ENCODE results near the gene GABRB2. TPM values are rescaled to one million over a fixed set of nuclear protein-coding genes. Genes with fewer than 3 reads are reported as not detected.
A peak's percentile ranks its signal among the peaks of the same experiment; 100 is the strongest.

GABRB2 gene
- total RNA-seq, 2 experiments from 2014 or later: 1.4 to 5.1 TPM

GRCh38 chr5:161562446-161562845 lies 15.9 kb upstream of the GABRB2 start:
- TF ChIP-seq EZH2phosphoT487 (IDR thresholded peaks at IDR 0.05; ENCODE audit: borderline replicate concordance, low read depth, low read length) (no peak), CTCF (conservative IDR thresholded peaks at IDR 0.05; ENCODE audit: low read length) (no peak)
- POLR2A ChIA-PET: interaction anchor here (0.7 kb wide), 1 partner anchor 49 kb away, joined by 3 read pairs; no protein-coding TSS in a partner anchor
- H3K4me2 ChIP-seq (ENCODE audit: low read length): no peak overlapping the region
- no peaks in the 10 kb centered on the region for H3K9me2 ChIP-seq (ENCODE audit: insufficient read depth, low read length)
- H3K4me1 ChIP-seq (ENCODE audit: insufficient read depth, low read length, poor library complexity, severe bottlenecking): no peaks in the 10 kb centered on the region
- no peak for DNase-seq (ENCODE audit: low spot score)
- no TSS peak for BruUV-seq (replicated peaks)
- intact Hi-C loops (cut with micrococcal nuclease; ENCODE audit: unreplicated experiment): no loop called here
- H3K79me2 ChIP-seq (ENCODE audit: insufficient read depth, low read depth, low read length): no peaks in the 10 kb centered on the region
- H3K4me3 ChIP-seq (ENCODE audit: low read depth, low read length, poor library complexity, severe bottlenecking): no peak overlapping the region
- H2AFZ ChIP-seq (ENCODE audit: low read length): no peak overlapping the region
- no peaks in the 10 kb centered on the region for H3K9me3 ChIP-seq (ENCODE audit: low read length)
- CTCF ChIA-PET (ENCODE audit: unreplicated experiment): no interaction called here
- no peak overlapping the region for H3K27ac ChIP-seq (ENCODE audit: low read depth, low read length, poor library complexity, severe bottlenecking)
- H4K20me1 ChIP-seq (ENCODE audit: insufficient read depth, low read length): no peaks in the 10 kb centered on the region
- H3K36me3 ChIP-seq (ENCODE audit: insufficient read depth, low read length): no peaks in the 10 kb centered on the region

GRCh38 chr5:161549106-161549505 lies 2.6 kb upstream of the GABRB2 start:
- H3K4me2 ChIP-seq (ENCODE audit: low read length): no peak overlapping the region
- no TSS peak for BruUV-seq (replicated peaks)
- H3K79me2 ChIP-seq (ENCODE audit: insufficient read depth, low read depth, low read length): no peaks in the 10 kb centered on the region
- H3K9me3 ChIP-seq (ENCODE audit: low read length): no peaks in the 10 kb centered on the region
- H3K4me1 ChIP-seq (ENCODE audit: insufficient read depth, low read length, poor library complexity, severe bottlenecking): peaks cover 13% of the 10 kb centered on the region
- no peak overlapping the region for H3K4me3 ChIP-seq (ENCODE audit: low read depth, low read length, poor library complexity, severe bottlenecking)
- H2AFZ ChIP-seq (ENCODE audit: low read length): no peak overlapping the region
- TF ChIP-seq CTCF (conservative IDR thresholded peaks at IDR 0.05; ENCODE audit: low read length) (no peak), EZH2phosphoT487 (IDR thresholded peaks at IDR 0.05; ENCODE audit: borderline replicate concordance, low read depth, low read length) (no peak)
- no peaks in the 10 kb centered on the region for H3K36me3 ChIP-seq (ENCODE audit: insufficient read depth, low read length)
- H4K20me1 ChIP-seq (ENCODE audit: insufficient read depth, low read length): no peaks in the 10 kb centered on the region
- H3K27ac ChIP-seq (ENCODE audit: low read depth, low read length, poor library complexity, severe bottlenecking): no peak overlapping the region
- no peak for DNase-seq (ENCODE audit: low spot score)
- ChIA-PET CTCF (ENCODE audit: unreplicated experiment) (no interaction called here), POLR2A (no interaction called here)
- H3K9me2 ChIP-seq (ENCODE audit: insufficient read depth, low read length): no peaks in the 10 kb centered on the region
- intact Hi-C loops (cut with micrococcal nuclease; ENCODE audit: unreplicated experiment): loop anchor here (10.0 kb wide), 3 partner anchors 126 to 1886 kb away; partner anchors contain the start of gene CCNG1

- intact Hi-C loops (cut with micrococcal nuclease; ENCODE audit: unreplicated experiment): loop anchor here (10.0 kb wide), 3 partner anchors 126 to 1886 kb away; partner anchors contain the start of gene CCNG1
- Histone ChIP-seq H3K79me2 (ENCODE audit: insufficient read depth, low read depth, low read length) (no peaks in the 10 kb centered on the region), H3K4me3 (ENCODE audit: low read depth, low read length, poor library complexity, severe bottlenecking) (peak overlapping the region; percentile 92), H3K4me2 (ENCODE audit: low read length) (peak overlapping the region; percentile 89; the same call in 1 of the 2 replicates), H4K20me1 (ENCODE audit: insufficient read depth, low read length) (no peaks in the 10 kb centered on the region), H2AFZ (ENCODE audit: low read length) (no peak overlapping the region), H3K27ac (ENCODE audit: low read depth, low read length, poor library complexity, severe bottlenecking) (no peak overlapping the region), H3K9me2 (ENCODE audit: insufficient read depth, low read length) (no peaks in the 10 kb centered on the region), H3K4me1 (ENCODE audit: insufficient read depth, low read length, poor library complexity, severe bottlenecking) (peaks cover 13% of the 10 kb centered on the region), H3K36me3 (ENCODE audit: insufficient read depth, low read length) (no peaks in the 10 kb centered on the region), H3K9me3 (ENCODE audit: low read length) (no peaks in the 10 kb centered on the region)
- no peak for TF ChIP-seq CTCF (conservative IDR thresholded peaks at IDR 0.05; ENCODE audit: low read length)
- no peak for TF ChIP-seq EZH2phosphoT487 (IDR thresholded peaks at IDR 0.05; ENCODE audit: borderline replicate concordance, low read depth, low read length)
- DNase-seq (ENCODE audit: low spot score): peak; percentile 4
- ChIA-PET CTCF (ENCODE audit: unreplicated experiment) (no interaction called here), POLR2A (interaction anchor here (0.5 to 0.6 kb wide), 3 partner anchors 11 to 1086 kb away, joined by 3 read pairs; no protein-coding TSS in a partner anchor)
- no TSS peak for BruUV-seq (replicated peaks)
Observed at GRCh38 chr5:161548487-161549094, 2.1 kb upstream of the GABRB2 start.
